ENCODE measurements around the gene OR2D3.
"Not testable (repeated sequence)": the region's sequence is repeated elsewhere in the genome, so short reads cannot be mapped to it uniquely, and the experiment has no call there.

OR2D3 gene

GRCh38 chr11:6931146-6931713 lies 10.4 kb downstream of the OR2D3 start:
- H3K27me3 ChIP-seq (ENCODE audit: control insufficient read depth, insufficient read depth, low read length) = no peaks in the 10 kb centered on the region
- H3K9ac ChIP-seq (ENCODE audit: low read length) = no peak overlapping the region
- peaks cover 23% of the 10 kb centered on the region for H3K36me3 ChIP-seq (ENCODE audit: control insufficient read depth, low read depth, low read length)
- no peak overlapping the region for H3K27ac ChIP-seq (ENCODE audit: low read length)
- peaks cover 16% of the 10 kb centered on the region for H3K4me1 ChIP-seq (ENCODE audit: control insufficient read depth, low read depth, low read length)
- H3K4me3 ChIP-seq (ENCODE audit: low read length) = no peak overlapping the region
- H3K9me3 ChIP-seq (ENCODE audit: control insufficient read depth, low read depth, low read length) = no peaks in the 10 kb centered on the region

- Histone ChIP-seq H3K36me3 (ENCODE audit: control insufficient read depth, low read depth, low read length) (peaks cover 23% of the 10 kb centered on the region), H3K27ac (ENCODE audit: low read length) (no peak overlapping the region), H3K4me3 (ENCODE audit: low read length) (no peak overlapping the region), H3K27me3 (ENCODE audit: control insufficient read depth, insufficient read depth, low read length) (no peaks in the 10 kb centered on the region), H3K9ac (ENCODE audit: low read length) (no peak overlapping the region), H3K4me1 (ENCODE audit: control insufficient read depth, low read depth, low read length) (peaks cover 16% of the 10 kb centered on the region), H3K9me3 (ENCODE audit: control insufficient read depth, low read depth, low read length) (no peaks in the 10 kb centered on the region)
These were observed 11.3 kb downstream of the OR2D3 start for GRCh38 chr11:6932145-6932544.

GRCh38 chr11:6941970-6942369 lies 21.2 kb downstream of the OR2D3 start:
- Histone ChIP-seq H3K4me1 (ENCODE audit: control insufficient read depth, low read depth, low read length) (no peaks in the 10 kb centered on the region), H3K27me3 (ENCODE audit: control insufficient read depth, insufficient read depth, low read length) (no peaks in the 10 kb centered on the region), H3K9ac (ENCODE audit: low read length) (no peak overlapping the region), H3K36me3 (ENCODE audit: control insufficient read depth, low read depth, low read length) (peaks cover 24% of the 10 kb centered on the region), H3K27ac (ENCODE audit: low read length) (no peak overlapping the region), H3K9me3 (ENCODE audit: control insufficient read depth, low read depth, low read length) (no peaks in the 10 kb centered on the region), H3K4me3 (ENCODE audit: low read length) (no peak overlapping the region)

DNA sequence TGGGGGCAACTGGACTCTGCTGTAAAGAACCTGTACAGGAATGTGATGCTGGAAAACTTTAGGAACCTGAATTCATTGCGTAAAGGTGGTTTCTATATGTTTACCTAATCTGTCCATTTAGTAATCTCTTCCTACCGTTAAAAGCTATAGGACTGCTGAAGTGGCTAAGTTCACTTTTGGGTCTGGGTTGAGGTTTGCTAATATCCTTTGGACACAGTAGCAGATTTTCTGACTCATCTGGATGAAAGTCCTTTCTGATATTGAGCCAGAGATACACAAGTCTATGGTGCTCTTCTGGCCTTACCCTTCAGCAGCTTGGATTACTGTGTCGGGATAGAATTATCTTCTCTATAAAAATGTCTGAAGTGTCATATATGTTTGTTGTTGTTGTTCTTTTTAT lies 22.3 kb downstream of the OR2D3 start:
- peaks cover 28% of the 10 kb centered on the region for H3K36me3 ChIP-seq (ENCODE audit: control insufficient read depth, low read depth, low read length)
- H3K4me1 ChIP-seq (ENCODE audit: control insufficient read depth, low read depth, low read length) = no peaks in the 10 kb centered on the region
- no peak overlapping the region for H3K4me3 ChIP-seq (ENCODE audit: low read length)
- H3K27ac ChIP-seq (ENCODE audit: low read length) = no peak overlapping the region
- H3K9ac ChIP-seq (ENCODE audit: low read length) = no peak overlapping the region
- H3K27me3 ChIP-seq (ENCODE audit: control insufficient read depth, insufficient read depth, low read length) = no peaks in the 10 kb centered on the region
- H3K9me3 ChIP-seq (ENCODE audit: control insufficient read depth, low read depth, low read length) = no peaks in the 10 kb centered on the region

- H3K9ac ChIP-seq (ENCODE audit: low read length); H3K27me3 ChIP-seq (ENCODE audit: control insufficient read depth, insufficient read depth, low read length); H3K9me3 ChIP-seq (ENCODE audit: control insufficient read depth, low read depth, low read length); H3K4me3 ChIP-seq (ENCODE audit: low read length); H3K4me1 ChIP-seq (ENCODE audit: control insufficient read depth, low read depth, low read length); H3K27ac ChIP-seq (ENCODE audit: low read length): not testable (repeated sequence)
- H3K36me3 ChIP-seq (ENCODE audit: control insufficient read depth, low read depth, low read length) = peaks cover 23% of the 10 kb centered on the region
These were observed 33.4 kb downstream of the OR2D3 start for GRCh38 chr11:6954248-6954647.

- Histone ChIP-seq H3K9ac (ENCODE audit: low read length) (no peak overlapping the region), H3K36me3 (ENCODE audit: control insufficient read depth, low read depth, low read length) (peaks cover under 1% of the 10 kb centered on the region), H3K4me3 (ENCODE audit: low read length) (no peak overlapping the region), H3K9me3 (ENCODE audit: control insufficient read depth, low read depth, low read length) (no peaks in the 10 kb centered on the region), H3K27ac (ENCODE audit: low read length) (no peak overlapping the region), H3K4me1 (ENCODE audit: control insufficient read depth, low read depth, low read length) (no peaks in the 10 kb centered on the region), H3K27me3 (ENCODE audit: control insufficient read depth, insufficient read depth, low read length) (no peaks in the 10 kb centered on the region)
These were observed 41.3 kb downstream of the OR2D3 start for GRCh38 chr11:6962141-6962540.

GRCh38 chr11:6962673-6963072 lies 41.9 kb downstream of the OR2D3 start:
- Histone ChIP-seq H3K27ac (ENCODE audit: low read length) (no peak overlapping the region), H3K4me3 (ENCODE audit: low read length) (no peak overlapping the region), H3K9ac (ENCODE audit: low read length) (no peak overlapping the region), H3K9me3 (ENCODE audit: control insufficient read depth, low read depth, low read length) (no peaks in the 10 kb centered on the region), H3K27me3 (ENCODE audit: control insufficient read depth, insufficient read depth, low read length) (no peaks in the 10 kb centered on the region), H3K4me1 (ENCODE audit: control insufficient read depth, low read depth, low read length) (no peaks in the 10 kb centered on the region), H3K36me3 (ENCODE audit: control insufficient read depth, low read depth, low read length) (no peaks in the 10 kb centered on the region)

GRCh38 chr11:6968816-6969215 lies 48.0 kb downstream of the OR2D3 start:
- Histone ChIP-seq H3K36me3 (ENCODE audit: control insufficient read depth, low read depth, low read length) (no peaks in the 10 kb centered on the region), H3K4me1 (ENCODE audit: control insufficient read depth, low read depth, low read length) (no peaks in the 10 kb centered on the region), H3K9me3 (ENCODE audit: control insufficient read depth, low read depth, low read length) (no peaks in the 10 kb centered on the region), H3K4me3 (ENCODE audit: low read length) (no peak overlapping the region), H3K27ac (ENCODE audit: low read length) (no peak overlapping the region), H3K9ac (ENCODE audit: low read length) (no peak overlapping the region), H3K27me3 (ENCODE audit: control insufficient read depth, insufficient read depth, low read length) (no peaks in the 10 kb centered on the region)

GRCh38 chr11:6969854-6970253 lies 49.1 kb downstream of the OR2D3 start:
- not testable (repeated sequence) for H3K9ac ChIP-seq (ENCODE audit: low read length)

More at GRCh38 chr11:6969854-6970253, 49.1 kb downstream of the OR2D3 start:
- not testable (repeated sequence) for H3K4me1 ChIP-seq (ENCODE audit: control insufficient read depth, low read depth, low read length); H3K36me3 ChIP-seq (ENCODE audit: control insufficient read depth, low read depth, low read length); H3K4me3 ChIP-seq (ENCODE audit: low read length); H3K9me3 ChIP-seq (ENCODE audit: control insufficient read depth, low read depth, low read length); H3K27me3 ChIP-seq (ENCODE audit: control insufficient read depth, insufficient read depth, low read length); H3K27ac ChIP-seq (ENCODE audit: low read length)

Data from iPS-18a (cell line).